ENCODE results near the gene PPP6R2.

The PPP6R2 gene

DNA sequence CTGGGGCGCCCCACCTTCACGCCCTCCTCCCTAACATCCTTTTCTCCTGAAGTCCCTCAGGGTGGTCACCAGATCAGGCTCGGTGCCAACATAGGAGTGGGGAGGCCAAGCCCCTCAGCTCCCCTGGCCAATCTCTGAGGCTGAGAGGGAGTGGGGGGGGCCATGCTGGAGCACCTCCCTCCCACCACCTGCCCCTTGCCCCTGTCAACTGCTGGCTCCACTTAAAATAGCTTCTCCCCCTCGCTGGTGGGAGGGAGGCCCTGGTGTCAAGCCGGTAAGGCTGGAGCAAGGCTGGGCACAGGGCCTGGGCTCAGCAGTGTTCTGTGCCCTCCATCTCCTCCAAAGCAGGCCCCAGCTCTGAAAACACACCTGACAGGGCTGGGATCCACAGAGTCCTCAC is 40.6 kb upstream of the PPP6R2 start:
- H3K27me3 Mint-ChIP-seq = peaks cover 5% of the 10 kb centered on the region
- H3K36me3 Mint-ChIP-seq = no peaks in the 10 kb centered on the region
- no peak overlapping the region for H3K4me3 Mint-ChIP-seq
- no peaks in the 10 kb centered on the region for H3K9me3 Mint-ChIP-seq
- peaks cover 6% of the 10 kb centered on the region for H3K4me1 Mint-ChIP-seq
- H3K27ac Mint-ChIP-seq = no peak overlapping the region

- H3K9me3 Mint-ChIP-seq = no peaks in the 10 kb centered on the region
- H3K4me1 Mint-ChIP-seq = peaks cover 6% of the 10 kb centered on the region
- H3K27me3 Mint-ChIP-seq = peaks cover 5% of the 10 kb centered on the region
- H3K36me3 Mint-ChIP-seq = no peaks in the 10 kb centered on the region
- no peak overlapping the region for H3K27ac Mint-ChIP-seq
- no peak overlapping the region for H3K4me3 Mint-ChIP-seq
Measured at GRCh38 chr22:50303515-50303847, 39.6 kb upstream of the PPP6R2 start.

DNA sequence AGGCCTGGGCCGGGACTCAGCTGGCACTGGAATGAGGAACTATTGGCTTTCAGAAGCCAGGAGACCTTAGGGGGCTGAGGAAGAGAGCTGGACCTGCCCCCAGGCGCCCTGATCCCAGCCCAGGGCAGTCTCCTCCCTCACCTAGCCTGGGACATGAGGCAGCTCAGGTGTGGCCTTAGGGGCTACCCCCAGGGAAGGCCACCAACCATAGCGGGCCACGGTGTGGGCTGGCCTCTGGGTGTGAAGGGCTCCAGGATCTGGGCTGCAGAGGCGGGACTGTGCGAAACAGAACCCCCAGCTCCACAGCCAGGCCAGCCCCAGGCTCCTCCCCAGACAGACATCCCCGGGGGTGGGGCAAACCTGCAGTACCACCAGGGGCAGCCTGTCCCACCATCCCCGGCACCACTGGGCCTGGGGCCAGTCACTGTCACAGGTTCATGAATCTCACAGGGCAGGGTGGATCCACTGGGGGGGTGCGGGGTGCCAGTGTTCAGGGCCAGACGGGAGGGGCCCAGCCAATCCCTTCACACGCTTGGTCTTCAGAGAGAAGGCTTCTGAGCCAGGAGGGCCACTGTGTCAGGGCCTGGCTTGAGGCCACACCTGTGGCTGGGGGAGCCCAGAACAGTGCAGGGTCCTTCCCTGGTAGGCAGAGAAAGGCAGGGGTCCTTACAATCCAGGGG is 39.1 kb upstream of the PPP6R2 start:
- Mint-ChIP-seq H3K4me1 (peaks cover 6% of the 10 kb centered on the region), H3K36me3 (no peaks in the 10 kb centered on the region), H3K27me3 (peaks cover 5% of the 10 kb centered on the region), H3K9me3 (no peaks in the 10 kb centered on the region), H3K4me3 (no peak overlapping the region), H3K27ac (no peak overlapping the region)

GRCh38 chr22:50304528-50305392 is 38.4 kb upstream of the PPP6R2 start:
- no peaks in the 10 kb centered on the region for H3K9me3 Mint-ChIP-seq
- H3K4me3 Mint-ChIP-seq = no peak overlapping the region
- peaks cover 5% of the 10 kb centered on the region for H3K27me3 Mint-ChIP-seq

DNA sequence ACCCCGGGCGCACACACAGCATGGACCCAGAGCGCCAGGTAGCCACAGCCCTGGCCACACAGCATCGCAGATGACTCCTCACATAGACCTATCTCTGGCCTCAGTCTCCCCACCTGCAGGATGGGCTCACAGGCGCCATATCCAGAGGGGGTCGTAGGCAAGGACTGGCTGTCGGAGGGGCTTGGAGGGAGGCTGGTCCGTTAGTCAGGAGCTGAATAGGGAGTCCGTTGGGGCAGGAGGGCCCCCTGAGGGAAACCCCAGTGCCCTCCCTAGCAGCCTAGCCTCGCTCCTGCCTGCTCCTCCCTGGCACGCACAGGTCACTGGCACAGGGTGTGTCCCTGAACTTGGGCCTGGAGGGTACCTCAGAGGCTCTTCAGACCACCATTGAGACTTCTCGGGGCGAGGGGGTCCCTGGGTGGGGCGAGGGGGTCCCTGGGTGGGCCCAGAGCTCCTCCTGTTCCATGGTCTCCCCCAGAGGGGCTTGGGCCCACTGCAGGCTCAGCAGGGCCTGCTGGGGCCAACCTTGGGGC is 37.7 kb upstream of the PPP6R2 start:
- Mint-ChIP-seq H3K27me3 (peaks cover 5% of the 10 kb centered on the region), H3K36me3 (no peaks in the 10 kb centered on the region), H3K4me3 (no peak overlapping the region), H3K27ac (no peak overlapping the region), H3K9me3 (no peaks in the 10 kb centered on the region), H3K4me1 (peaks cover 6% of the 10 kb centered on the region)

More at GRCh38 chr22:50304528-50305392, 38.4 kb upstream of the PPP6R2 start:
- no peaks in the 10 kb centered on the region for H3K36me3 Mint-ChIP-seq
- no peak overlapping the region for H3K27ac Mint-ChIP-seq
- peaks cover 6% of the 10 kb centered on the region for H3K4me1 Mint-ChIP-seq

GRCh38 chr22:50305923-50306566 is 37.1 kb upstream of the PPP6R2 start:
- Mint-ChIP-seq H3K27ac (no peak overlapping the region), H3K27me3 (peaks cover 5% of the 10 kb centered on the region), H3K4me1 (peaks cover 6% of the 10 kb centered on the region), H3K4me3 (no peak overlapping the region), H3K36me3 (no peaks in the 10 kb centered on the region), H3K9me3 (no peaks in the 10 kb centered on the region)

- no peaks in the 10 kb centered on the region for H3K36me3 Mint-ChIP-seq
- H3K9me3 Mint-ChIP-seq = no peaks in the 10 kb centered on the region
- H3K4me1 Mint-ChIP-seq = peaks cover 6% of the 10 kb centered on the region
- no peak within 1 kb of the TSS for H3K4me3 Mint-ChIP-seq
- peaks cover 5% of the 10 kb centered on the region for H3K27me3 Mint-ChIP-seq
- H3K27ac Mint-ChIP-seq = no peak within 1 kb of the TSS
Measured at GRCh38 chr22:50306753-50307749, 36.1 kb upstream of the PPP6R2 start, which contains the start of gene PLXNB2. PLXNB2 (minus strand) TSS chr22:50307646; CDS start chr22:50290584, 17,062 bp downstream.

- H3K27ac Mint-ChIP-seq = no peak overlapping the region
Measured at GRCh38 chr22:50307890-50308596, 35.1 kb upstream of the PPP6R2 start.

GRCh38 chr22:50308597-50308935 is 34.6 kb upstream of the PPP6R2 start:
- no peak overlapping the region for H3K27ac Mint-ChIP-seq
- peaks cover 5% of the 10 kb centered on the region for H3K27me3 Mint-ChIP-seq
- H3K9me3 Mint-ChIP-seq = no peaks in the 10 kb centered on the region
- peaks cover 6% of the 10 kb centered on the region for H3K4me1 Mint-ChIP-seq
- no peak overlapping the region for H3K4me3 Mint-ChIP-seq
- no peaks in the 10 kb centered on the region for H3K36me3 Mint-ChIP-seq

More at GRCh38 chr22:50307890-50308596, 35.1 kb upstream of the PPP6R2 start:
- Mint-ChIP-seq H3K4me1 (peaks cover 6% of the 10 kb centered on the region), H3K36me3 (no peaks in the 10 kb centered on the region), H3K4me3 (no peak overlapping the region), H3K27me3 (peaks cover 5% of the 10 kb centered on the region), H3K9me3 (no peaks in the 10 kb centered on the region)

DNA sequence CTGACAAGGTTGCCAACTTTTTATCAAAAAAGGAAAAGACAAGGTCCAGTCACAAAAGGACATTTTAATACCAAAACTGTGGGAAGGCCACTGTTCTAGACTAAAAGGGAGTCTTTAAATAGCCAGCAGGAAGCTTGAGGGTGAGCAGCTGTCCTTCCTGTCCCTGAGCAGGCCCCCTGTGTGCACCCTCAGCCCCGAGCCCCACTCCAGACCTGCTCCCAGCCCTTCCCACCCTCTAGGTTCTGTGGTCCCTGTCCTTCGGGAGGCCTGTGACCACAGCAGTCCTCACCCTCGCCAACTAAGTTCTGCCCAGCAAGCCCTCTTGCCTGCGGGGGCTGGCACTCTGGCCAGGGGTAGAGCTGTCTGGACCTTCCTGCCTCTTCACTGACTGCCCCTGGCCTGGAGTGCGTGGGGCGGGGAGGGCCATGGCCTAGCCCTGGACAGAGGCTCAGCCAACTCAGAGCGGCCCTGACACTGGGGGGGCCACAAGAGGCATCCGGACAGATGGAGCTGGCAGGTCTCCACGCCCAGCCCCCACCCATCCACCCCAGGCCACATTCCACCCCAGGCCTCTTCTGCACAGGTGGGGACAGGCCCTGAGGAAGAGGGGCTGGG is 34.0 kb upstream of the PPP6R2 start:
- Mint-ChIP-seq H3K36me3 (no peaks in the 10 kb centered on the region), H3K4me1 (peaks cover 11% of the 10 kb centered on the region), H3K27me3 (peaks cover 5% of the 10 kb centered on the region), H3K27ac (no peak overlapping the region), H3K9me3 (no peaks in the 10 kb centered on the region), H3K4me3 (no peak overlapping the region)

DNA sequence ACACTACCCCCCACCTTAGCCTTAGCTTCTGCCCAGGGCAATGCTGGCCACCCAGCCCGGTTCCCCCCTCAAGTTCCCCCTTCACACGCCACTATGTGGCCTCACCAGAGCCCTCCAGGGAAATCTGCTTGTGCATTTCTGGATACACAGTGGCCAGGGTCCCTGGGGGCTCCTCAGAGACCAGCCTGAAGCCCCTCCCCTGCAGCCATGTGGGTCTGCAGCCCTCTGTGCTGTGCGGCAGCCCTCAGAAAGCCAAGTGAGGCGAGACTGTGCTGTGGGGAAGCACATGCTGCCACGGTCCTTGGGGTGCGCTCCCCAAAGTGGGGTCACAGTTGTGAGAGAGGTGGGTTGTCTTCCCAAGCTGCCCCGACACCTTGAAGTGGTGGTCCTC is 33.5 kb upstream of the PPP6R2 start:
- H3K27ac Mint-ChIP-seq = no peak overlapping the region
- no peaks in the 10 kb centered on the region for H3K9me3 Mint-ChIP-seq
- no peak overlapping the region for H3K4me3 Mint-ChIP-seq
- peaks cover 16% of the 10 kb centered on the region for H3K4me1 Mint-ChIP-seq
- no peaks in the 10 kb centered on the region for H3K36me3 Mint-ChIP-seq
- peaks cover 3% of the 10 kb centered on the region for H3K27me3 Mint-ChIP-seq

GRCh38 chr22:50310031-50310722 is 33.0 kb upstream of the PPP6R2 start:
- Mint-ChIP-seq H3K27me3 (peaks cover 3% of the 10 kb centered on the region), H3K9me3 (no peaks in the 10 kb centered on the region), H3K4me3 (no peak overlapping the region), H3K36me3 (no peaks in the 10 kb centered on the region), H3K27ac (no peak overlapping the region), H3K4me1 (peaks cover 17% of the 10 kb centered on the region)

DNA sequence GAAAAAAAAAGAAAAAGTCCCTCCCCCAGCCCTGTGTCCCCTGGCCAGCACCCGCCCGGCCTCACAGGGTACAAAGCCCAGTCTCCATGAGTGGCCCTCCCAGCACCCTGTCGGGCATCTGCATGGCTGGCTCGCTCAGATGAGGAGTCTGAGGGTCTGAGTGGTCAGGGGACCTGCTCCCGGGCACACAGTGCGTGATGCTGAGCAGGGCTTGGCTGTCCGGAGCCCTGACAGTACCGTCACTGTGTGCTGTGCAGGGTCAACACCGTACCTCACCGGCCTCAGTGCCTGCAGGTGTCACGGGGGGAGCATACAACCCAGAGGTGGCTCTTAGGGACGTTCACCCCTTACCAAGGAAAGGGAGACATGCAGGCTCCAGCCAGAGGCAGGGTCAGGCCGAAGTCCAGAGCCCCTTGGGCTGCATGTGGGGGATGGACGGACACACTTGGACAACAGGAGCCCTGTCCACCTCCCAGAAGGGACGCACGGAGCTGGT is 32.1 kb upstream of the PPP6R2 start:
- H3K4me1 Mint-ChIP-seq = peaks cover 20% of the 10 kb centered on the region
- no peaks in the 10 kb centered on the region for H3K9me3 Mint-ChIP-seq
- H3K27me3 Mint-ChIP-seq = peaks cover 1% of the 10 kb centered on the region
- no peaks in the 10 kb centered on the region for H3K36me3 Mint-ChIP-seq
- H3K4me3 Mint-ChIP-seq = no peak overlapping the region
- no peak overlapping the region for H3K27ac Mint-ChIP-seq

Data from activated naive CD4-positive, alpha-beta T cell treated with anti-CD3 and anti-CD28 coated beads, Interleukin-2, amount 50 U/mL, for 24 hours (primary cell).